ENCODE data around the gene MIB2.

The MIB2 gene

DNA sequence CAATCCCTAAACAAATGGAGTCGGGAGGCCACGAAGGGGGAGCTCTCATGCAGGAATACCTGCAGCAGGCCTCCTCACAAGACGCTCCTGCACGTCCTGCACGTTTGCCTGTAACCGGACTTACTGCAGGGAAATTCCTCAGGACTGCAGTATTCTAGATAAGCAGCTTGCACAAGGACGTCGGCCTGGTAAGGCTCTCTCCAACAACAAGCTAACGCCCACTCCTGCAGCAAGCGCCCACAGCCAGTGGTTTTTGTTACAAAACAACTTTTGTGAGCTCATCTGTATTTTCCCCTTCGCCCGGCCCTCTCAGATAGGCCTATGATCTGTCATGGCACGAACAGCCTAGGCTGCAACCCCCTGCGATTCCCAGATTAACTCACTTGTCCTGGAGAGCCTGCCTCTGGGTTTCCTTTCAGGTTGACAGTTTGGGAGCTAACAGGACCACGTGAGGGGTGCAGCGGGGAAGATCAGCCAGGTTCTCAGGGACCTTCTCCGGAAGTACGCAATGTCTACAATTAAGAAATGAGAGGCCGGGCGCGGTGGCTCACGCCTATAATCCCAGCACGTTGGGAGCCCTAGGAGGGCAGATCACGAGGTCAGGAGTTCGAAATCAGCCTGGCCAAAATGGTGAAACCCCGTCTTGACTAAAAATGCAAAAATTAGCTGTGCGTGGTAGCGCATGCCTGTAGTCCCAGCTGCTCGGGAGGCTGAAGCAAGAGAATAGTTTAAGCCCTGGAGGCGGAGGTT, 921 bp upstream of the MIB2 start:
- no peak for DNase-seq (ENCODE audit: low spot score)

DNA sequence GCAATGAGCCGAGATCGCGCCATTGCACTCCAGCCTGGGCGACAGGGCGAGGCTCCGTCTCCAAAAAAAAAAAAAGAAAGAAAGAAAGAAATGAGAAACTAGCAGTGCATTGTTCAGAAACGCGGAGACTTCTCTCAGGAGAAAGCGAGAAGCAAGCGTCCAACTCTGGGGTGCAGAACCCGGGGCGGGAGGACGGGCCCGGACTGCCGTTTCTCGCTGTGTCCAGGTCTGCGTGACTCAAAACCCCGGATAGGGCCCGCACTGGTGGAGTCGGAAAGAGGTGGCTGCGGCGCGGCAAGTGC, 395 bp upstream of the MIB2 start:
- no peak for DNase-seq (ENCODE audit: low spot score)

GRCh38 chr1:1616045-1616790, 918 bp downstream of the MIB2 start:
- no peak for DNase-seq (ENCODE audit: low spot score)

GRCh38 chr1:1616838-1617237, 1.5 kb downstream of the MIB2 start:
- no peak for DNase-seq (ENCODE audit: low spot score)

DNA sequence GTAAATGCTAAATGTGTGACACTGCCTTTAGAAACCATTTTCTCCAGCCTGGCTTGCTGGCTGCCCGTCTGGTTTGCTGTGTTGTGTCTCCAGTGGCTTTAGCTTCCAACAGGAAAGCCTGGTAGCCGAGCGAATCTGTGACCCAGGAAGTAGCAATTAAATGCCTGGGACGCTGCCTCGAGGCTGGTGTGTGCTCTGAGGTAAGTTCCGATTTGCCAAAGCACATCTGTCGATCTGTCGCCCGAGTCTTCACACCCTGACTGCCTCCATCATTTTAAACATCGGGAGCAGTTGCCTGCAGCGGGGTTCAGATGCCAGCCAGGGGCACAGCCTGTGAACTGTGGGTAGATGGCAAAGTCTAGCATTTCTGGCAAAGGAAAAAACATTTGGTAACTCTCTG, 2.2 kb downstream of the MIB2 start:
- DNase-seq (ENCODE audit: low spot score), result no peak

- DNase-seq (ENCODE audit: low spot score), result no peak
Observed at GRCh38 chr1:1617925-1618324, 2.6 kb downstream of the MIB2 start.

DNA sequence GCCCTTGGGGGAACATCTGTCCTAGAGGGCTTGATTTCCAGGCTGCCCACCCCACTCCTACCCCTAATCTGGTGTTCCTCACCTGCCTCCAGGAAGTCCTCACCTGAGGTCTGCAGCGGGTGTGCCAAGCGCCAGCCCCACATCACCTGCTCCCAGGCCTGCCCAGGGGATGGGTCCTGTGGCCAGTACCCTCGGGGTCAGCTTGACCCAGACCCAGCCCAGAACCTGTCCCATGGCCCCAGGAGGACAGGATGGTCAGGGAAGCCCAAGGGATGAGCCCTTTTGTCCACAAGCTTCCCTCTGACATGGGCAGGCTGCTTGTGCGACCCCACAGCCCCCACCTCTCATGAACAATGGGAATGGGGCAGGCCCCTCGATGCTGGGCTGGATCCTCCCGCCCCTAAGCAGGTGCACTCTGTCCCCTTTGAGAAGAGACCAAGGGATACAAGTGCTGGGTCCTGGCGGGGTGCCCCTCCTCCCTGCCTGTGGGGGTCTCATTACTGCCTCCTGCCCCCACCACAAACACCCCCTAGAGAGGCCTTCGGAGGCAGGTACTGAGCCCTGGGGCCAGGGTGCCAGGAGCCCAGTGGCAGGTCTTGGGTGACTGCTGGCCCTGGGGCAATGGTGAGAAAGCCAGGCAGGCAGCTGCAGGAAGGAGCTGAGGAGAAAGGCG, 3.2 kb downstream of the MIB2 start:
- DNase-seq (ENCODE audit: low spot score), result no peak

DNA sequence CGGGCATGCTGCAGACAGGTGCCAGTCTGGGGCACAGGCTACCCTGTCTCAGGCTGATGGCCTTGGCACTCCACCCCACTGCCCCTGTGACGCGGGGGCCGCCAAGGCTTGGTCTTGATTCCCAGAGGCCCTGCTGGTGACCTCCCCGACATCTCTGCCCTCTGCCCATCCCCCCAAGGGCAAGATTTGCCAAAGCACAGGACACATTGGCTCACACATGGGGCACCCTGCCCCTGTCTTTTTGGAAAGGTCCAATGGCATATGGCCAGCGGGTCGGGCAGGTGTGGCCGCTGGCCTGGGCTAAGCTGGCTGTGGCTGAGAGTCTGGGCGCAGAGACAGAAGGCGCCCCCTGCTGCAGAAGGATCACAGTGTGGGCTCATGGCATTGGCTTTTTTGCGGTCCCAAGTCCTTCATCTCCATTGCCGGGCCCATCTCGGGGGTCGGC, 4.6 kb downstream of the MIB2 start:
- no peak for DNase-seq (ENCODE audit: low spot score)

DNA sequence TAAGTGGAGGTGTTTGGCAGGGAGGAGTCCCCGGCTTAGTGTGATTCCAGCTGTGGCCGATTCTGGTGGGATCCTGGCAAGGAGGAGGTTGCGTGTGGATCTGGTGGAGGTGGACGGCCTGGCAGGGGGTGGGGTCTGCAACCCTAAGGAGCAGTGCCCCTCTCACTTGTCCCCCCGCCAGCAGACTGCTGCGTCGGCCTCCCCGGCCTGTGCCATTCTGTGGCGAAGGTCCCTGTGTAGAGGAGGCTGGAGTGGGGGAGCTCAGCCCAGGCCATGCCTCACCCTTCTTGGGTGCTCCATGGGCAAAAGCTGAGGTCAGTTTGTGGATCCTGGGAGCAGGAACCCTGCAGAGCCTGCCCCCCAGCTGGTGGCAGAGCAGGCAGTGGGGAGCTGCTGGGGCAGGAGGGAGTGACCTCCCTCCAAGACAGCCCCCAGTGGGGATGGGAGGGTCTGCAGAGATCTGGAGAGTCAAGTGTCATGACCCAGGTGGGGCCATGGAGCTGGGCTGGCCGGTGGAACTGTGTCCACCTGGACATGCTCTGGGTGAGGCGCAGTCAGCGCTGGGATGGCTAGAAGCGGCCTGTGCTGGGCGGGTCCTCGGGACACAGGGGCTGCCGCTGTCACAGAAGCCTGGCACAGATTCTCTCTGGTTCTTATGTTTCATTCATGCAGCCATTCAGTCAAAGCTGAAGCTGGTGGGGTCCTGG, 5.3 kb downstream of the MIB2 start:
- DNase-seq (ENCODE audit: low spot score), result no peak

- no peak for DNase-seq (ENCODE audit: low spot score)
Observed at GRCh38 chr1:1621173-1622009, 6.1 kb downstream of the MIB2 start.

- no peak for DNase-seq (ENCODE audit: low spot score)
Observed at GRCh38 chr1:1622010-1622787, 6.9 kb downstream of the MIB2 start.

GRCh38 chr1:1622788-1623094, 7.4 kb downstream of the MIB2 start:
- DNase-seq (ENCODE audit: low spot score), result no peak

DNA sequence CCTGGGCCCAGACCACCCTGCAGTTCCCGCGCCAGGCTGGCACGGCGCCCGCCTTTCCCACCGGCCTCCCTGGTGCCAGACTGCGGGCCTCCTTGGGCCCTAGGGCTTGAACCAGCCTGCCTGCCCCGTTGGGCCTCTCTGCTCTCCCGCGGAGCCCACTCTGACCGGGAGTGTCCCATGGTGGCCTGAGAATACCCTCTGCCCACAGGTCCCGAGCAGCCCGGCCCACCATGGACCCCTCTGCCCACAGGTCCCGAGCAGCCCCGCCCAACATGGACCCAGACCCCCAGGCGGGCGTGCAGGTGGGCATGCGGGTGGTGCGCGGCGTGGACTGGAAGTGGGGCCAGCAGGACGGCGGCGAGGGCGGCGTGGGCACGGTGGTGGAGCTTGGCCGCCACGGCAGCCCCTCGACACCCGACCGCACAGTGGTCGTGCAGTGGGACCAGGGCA, 7.9 kb downstream of the MIB2 start:
- no peak for DNase-seq (ENCODE audit: low spot score)

- DNase-seq (ENCODE audit: low spot score), result no peak
Observed at GRCh38 chr1:1623631-1624442, 8.5 kb downstream of the MIB2 start.

DNA sequence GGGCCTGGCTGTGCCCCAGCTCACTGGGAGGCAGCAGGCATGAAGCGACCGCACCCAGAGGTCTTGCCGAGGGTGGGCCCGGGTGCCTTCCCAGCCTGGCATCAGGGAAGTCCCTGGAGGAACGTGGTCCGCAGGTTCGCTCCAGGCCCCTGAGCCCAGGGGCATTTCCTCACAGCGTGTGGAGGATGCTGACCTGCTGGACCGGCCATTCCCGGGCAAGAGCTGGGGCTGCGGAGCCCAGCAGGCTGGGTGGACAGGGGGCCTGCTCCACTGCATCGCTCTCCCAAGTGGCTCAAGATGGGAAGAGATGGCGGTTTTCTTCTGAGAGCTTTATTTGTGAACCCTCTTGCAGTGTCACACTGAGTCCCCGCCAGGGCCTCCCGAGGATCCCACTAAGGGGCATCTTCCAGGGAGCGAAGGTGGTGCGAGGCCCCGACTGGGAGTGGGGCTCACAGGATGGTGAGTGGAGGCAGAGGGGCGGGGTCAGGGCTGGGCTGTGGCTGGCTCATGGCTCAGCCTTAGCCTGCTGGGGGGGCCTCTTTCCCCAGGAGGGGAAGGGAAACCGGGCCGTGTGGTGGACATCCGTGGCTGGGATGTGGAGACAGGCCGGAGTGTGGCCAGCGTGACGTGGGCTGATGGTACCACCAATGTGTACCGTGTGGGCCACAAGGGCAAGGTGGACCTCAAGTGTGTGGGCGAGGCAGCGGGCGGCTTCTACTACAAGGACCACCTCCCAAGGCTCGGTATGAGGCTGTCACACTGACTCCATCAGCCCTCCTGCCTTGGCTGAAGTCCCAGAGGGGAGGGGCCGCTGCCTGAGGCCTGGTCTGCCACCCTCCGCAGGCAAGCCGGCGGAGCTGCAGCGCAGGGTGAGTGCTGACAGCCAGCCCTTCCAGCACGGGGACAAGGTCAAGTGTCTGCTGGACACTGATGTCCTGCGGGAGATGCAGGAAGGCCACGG, 9.4 kb downstream of the MIB2 start:
- no peak for DNase-seq (ENCODE audit: low spot score)

- no peak for DNase-seq (ENCODE audit: low spot score)
Observed at GRCh38 chr1:1625404-1625775, 10.1 kb downstream of the MIB2 start.

DNA sequence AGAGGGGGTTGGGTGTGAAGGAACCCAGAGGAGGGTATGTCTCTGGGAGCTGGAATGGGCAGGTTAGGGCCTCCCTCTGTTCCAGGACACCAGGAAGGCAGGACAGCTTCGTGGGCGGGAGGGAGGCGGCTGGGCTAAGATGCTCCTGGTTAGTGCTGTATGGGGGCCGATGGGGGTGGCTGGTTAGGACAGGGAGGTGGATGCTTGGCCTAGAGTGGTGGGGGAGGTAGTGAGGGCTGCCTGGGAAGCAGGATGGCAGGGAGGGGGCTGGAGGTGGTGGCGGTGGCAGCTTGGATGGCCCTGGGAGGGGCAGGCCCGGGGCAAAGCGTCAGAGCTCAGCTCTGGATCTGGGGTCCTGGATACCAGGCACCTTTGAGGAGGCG, 10.5 kb downstream of the MIB2 start:
- no peak for DNase-seq (ENCODE audit: low spot score)

GRCh38 chr1:1626207-1627141, 11.2 kb downstream of the MIB2 start:
- DNase-seq (ENCODE audit: low spot score), result no peak
